SK-N-SH treated with all-trans-retinoic acid at 6 μM for 48 hours (cell line): ENCODE results near the gene PDILT.

Experiments
- RARB ChIP-seq: fragments of 250-450 bp; sonication (Bioruptor Pico); IDR thresholded peaks from 2 replicates; pipeline ENCODE4 v1.8.0; 2021; ENCODE audit warnings: mild to moderate bottlenecking, moderate library complexity
- TF ChIP-seq, protein P1 (sequence below): fragments of 250-450 bp; sonication (Bioruptor Pico); IDR thresholded peaks from 2 replicates; pipeline ENCODE4 v1.8.0; 2020; ENCODE audit warnings: mild to moderate bottlenecking, moderate library complexity, borderline replicate concordance

DNA sequence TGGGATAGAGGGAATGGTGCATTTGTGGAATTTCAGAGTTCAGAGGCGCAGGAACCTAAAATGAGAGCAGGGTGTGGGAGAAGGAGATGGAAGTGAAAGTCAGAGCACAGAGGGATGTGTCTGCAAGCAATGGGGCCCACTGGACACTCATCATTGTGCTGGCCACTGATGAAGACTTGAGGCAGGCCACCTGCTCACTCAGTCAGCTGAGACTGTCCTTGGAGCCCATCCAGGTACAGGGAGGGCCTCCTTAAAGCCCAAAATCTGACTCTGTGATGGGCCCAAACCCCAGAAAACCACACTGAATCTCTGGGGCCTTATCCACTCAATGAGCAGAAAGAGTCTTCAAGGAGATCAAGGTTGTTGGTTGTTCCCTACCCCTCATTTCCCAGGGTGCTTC lies 82.9 kb downstream of the PDILT start:
- TF ChIP-seq, protein P1, sequence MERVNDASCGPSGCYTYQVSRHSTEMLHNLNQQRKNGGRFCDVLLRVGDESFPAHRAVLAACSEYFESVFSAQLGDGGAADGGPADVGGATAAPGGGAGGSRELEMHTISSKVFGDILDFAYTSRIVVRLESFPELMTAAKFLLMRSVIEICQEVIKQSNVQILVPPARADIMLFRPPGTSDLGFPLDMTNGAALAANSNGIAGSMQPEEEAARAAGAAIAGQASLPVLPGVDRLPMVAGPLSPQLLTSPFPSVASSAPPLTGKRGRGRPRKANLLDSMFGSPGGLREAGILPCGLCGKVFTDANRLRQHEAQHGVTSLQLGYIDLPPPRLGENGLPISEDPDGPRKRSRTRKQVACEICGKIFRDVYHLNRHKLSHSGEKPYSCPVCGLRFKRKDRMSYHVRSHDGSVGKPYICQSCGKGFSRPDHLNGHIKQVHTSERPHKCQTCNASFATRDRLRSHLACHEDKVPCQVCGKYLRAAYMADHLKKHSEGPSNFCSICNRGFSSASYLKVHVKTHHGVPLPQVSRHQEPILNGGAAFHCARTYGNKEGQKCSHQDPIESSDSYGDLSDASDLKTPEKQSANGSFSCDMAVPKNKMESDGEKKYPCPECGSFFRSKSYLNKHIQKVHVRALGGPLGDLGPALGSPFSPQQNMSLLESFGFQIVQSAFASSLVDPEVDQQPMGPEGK (CRISPR knock-in tag) = no peak
- no peak for TF ChIP-seq RARB (CRISPR knock-in tag)
